Myocyte (in vitro differentiated cells): ENCODE data around the gene INCA1. TPM values are rescaled to one million over a fixed set of nuclear protein-coding genes. Genes with fewer than 3 reads are reported as not detected.
A peak's percentile ranks its signal among the peaks of the same experiment; 100 is the strongest.
"Not testable (repeated sequence)": the region's sequence is repeated elsewhere in the genome, so short reads cannot be mapped to it uniquely, and the experiment has no call there.

Experiments
- DNase-seq: peaks from one replicate; pipeline ENCODE4 v3.0.0-alpha.2; 2012; ENCODE audit warnings: low read depth
- polyA plus RNA-seq: library from polyadenylated mRNA; unstranded; fragments of >200 nt; gene quantifications from one replicate; pipeline ENCODE4 v1.2.1, GENCODE V29; 2012; ENCODE audit warnings: missing spikeins
- total RNA-seq: library from RNA; depleted of rRNA; stranded (reverse); fragments of >200 nt; gene quantifications from 2 replicates; pipeline ENCODE4 v1.2.3, GENCODE V29; 2014

The INCA1 gene, protein sequence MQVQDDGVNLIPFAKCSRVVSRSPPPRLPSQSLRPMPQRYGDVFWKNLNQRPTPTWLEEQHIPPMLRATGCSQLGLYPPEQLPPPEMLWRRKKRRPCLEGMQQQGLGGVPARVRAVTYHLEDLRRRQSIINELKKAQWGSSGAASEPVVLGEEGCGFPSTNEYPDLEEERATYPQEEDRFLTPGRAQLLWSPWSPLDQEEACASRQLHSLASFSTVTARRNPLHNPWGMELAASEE
- total RNA-seq = 0.62 TPM in 1 of 2 replicates, not detected in the other
- 2.4 TPM for polyA plus RNA-seq

DNA sequence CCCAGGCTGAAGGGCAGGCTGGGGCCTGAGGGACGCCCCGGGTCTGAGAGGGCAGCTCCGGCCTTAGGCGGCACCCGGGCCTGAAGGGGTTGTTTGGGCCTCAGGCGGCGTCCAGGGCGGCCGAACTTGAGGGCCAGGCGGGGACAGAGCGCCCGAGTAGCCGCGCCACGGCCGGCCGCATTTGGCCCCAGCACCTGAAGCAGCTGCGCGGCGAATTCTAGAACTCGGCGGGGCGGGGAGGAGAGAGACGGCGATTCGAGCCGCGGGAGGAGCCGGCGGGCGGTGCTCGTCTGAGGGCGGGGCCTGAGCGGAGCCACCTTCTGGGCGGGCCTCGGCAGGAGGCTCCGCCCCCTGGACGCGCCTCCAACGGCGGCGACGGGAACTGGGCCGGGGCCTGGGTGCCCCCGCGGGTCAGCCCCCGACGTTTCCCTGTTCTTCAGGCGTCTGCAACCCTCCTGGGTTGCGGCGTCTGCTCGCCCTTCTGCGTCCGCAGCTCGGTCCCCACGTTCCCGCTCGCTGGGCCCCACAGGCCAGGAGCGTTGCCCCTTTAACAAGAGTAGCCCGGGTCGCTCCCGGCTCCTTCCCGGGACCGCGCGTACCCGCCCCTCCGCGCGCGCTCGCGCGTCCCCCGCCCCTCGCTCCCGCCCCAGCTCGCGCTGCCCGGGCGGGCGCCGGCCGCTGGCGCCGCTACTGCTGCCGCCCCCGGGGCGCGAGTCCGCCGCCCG lies at the start of gene INCA1, which contains the start of gene KIF1C:
TSS of gene INCA1 (minus strand) at position 221 of the 725 bp plus-strand sequence. CDS start 3,085 bp downstream, outside the sequence.
TSS of gene KIF1C (plus strand) at position 649 of the 725 bp plus-strand sequence. CDS start 2,297 bp downstream, outside the sequence.
- DNase-seq = peak; percentile 94

DNA sequence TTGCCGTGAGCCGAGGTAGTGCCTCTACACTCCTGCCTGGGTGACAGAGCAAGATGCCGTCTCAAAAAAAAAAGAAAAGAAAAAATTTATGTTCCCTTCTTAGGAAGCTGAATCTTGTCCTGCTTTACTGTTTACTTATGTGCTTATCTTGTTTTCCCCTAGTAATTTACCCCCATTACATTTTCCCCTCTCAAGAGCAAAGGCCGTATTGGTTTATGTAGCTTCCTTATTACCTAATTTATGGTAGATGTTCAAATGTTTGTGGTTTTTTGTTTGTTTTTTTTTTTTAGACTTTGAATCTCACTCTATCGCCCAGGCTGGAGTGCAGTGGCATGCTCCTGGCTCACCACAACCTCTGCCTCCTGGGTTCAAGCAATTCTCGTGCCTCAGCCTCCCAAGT lies 48.2 kb upstream of the INCA1 start:
- no peak for DNase-seq

DNA sequence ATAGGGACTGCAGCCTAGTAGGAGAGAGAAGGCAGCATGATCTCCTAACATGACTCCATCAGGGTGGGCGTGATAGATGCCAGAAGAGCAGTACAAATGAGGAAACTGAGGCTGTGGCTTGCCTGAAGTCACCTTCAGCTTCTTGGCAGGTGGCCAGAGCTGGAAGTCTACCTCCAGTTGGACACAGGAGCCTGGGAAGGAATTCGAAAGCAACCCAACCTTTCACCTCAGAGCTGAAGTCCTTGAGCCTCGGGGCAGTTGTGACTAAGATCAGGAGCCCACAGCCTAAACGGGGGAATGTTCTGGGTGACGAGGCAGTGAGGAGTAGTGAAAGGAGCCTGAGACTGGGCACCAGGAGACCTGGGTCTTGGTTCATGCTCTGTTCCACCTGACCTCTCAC lies 47.3 kb upstream of the INCA1 start:
- no peak for DNase-seq

DNA sequence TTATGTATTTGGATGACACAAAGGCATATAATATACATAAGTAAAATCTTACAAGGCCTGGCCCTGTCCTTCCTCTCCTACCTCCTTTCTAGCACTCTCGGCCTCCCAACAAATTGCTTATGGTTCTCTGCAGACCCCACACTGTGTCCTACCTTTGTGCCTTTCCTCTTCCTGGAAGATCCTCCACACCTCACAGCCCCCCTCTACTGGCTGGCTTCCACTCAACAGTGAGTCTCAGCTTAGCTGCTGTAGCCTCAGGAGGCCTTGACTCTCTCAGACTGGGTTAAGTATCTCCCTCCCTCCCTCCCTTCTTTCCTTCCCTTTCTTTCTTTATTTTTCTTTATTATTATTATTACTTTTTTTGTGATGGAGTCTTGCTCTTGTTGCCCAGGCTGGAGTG lies 46.2 kb upstream of the INCA1 start:
- no peak for DNase-seq

DNA sequence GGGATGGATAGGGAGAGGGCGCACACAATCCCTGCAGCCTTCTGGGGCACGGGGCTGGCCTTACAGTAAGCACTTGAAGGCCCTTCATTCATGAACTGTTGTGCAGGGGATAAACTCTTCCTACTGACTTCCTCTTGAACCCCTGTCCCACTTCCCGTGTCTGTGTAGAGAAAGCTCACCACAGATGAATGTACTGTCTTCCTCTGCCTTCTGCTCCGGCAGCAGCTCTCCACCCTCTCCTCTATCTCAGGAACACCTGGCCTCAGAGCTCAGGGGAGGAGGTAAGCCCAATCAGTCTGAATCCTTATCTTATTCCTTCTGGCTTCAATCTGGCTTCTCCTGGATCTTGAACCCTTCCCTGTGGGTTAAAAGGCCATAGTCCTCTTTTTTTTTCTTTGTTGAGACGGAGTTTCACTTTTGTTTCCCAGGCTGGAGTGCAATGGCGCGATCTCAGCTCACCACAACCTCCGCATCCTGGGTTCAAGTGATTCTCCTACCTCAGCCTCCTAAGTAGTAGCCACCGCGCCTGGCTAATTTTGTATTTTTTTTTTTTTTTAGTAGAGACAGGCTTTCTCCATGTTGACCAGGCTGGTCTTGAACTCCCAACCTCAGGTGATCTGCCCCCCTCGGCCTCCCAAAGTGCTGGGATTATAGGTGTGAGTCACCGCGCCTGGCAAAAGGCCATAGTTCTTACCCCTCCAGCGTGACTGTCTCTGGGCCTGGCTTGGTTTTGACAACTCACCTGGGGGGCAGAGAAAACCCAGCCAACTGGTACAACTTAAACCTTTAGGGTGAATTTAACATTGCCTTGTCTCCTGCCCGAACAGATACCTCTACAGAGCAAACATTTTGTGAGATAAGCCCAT lies 45.1 kb upstream of the INCA1 start:
- no peak for DNase-seq

DNA sequence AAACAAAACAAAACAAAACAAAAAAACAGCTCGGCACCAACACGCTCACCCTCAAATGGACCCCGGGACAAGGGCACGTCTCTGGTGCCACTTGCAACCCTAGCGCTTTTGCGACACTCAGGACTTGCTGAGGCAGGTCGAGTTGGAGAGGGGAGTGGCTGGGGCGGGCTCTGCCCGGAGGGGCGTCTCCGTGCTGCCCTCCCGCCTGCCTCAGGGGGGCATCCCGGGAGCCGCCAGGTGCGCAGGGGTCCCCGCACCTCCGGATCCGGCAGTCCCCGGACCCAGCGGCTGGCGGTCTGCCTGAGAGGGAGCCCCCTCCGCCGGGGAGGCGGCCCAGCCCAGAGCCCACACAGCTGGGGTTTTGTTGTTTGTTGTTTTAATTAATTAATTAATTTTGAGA lies 38.0 kb upstream of the INCA1 start, which contains the start of gene SLC52A1:
TSS of gene SLC52A1 (minus strand) at position 112 of the 400 bp plus-strand sequence. CDS start 820 bp downstream, outside the sequence.
- DNase-seq = no peak

DNA sequence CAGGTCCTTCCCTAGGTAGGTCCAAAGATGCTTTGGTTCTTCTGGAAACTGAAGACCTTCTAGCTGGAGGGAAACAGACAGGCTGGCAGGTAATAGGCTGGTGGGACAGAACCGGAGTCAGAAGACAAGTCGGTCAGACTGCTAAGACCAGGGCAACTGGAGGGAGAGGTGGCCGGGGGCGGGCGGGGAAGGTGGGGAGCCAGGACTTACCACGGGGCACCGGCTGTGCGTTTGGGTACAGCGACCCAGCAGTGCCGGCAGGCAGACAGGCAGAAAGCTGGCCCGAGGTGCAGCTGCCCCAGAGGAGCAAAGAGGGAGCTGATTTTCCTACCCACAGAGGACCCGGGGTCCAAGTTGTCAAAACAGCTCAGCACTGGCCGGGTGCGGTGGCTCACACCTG lies 37.3 kb upstream of the INCA1 start:
- no peak for DNase-seq

DNA sequence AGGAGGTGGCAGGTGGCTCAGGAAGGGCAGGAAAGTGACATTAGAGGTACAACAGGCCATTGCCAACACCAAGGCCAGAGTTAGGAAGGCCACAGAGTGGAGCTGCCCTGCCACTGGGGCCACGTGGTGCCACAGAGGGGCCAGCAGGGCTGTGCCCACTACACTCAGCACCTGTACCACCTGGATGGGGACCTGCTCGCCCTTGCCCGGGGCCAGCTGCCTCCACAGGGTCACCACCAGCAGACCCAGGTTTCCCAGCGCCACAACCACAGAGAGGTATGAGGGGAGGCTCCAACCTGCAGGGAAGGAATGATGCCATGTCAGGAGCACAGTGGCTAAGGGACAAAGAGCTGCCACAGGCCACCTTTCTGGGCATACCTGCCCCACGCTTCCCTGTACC lies 36.7 kb upstream of the INCA1 start:
- no peak for DNase-seq

DNA sequence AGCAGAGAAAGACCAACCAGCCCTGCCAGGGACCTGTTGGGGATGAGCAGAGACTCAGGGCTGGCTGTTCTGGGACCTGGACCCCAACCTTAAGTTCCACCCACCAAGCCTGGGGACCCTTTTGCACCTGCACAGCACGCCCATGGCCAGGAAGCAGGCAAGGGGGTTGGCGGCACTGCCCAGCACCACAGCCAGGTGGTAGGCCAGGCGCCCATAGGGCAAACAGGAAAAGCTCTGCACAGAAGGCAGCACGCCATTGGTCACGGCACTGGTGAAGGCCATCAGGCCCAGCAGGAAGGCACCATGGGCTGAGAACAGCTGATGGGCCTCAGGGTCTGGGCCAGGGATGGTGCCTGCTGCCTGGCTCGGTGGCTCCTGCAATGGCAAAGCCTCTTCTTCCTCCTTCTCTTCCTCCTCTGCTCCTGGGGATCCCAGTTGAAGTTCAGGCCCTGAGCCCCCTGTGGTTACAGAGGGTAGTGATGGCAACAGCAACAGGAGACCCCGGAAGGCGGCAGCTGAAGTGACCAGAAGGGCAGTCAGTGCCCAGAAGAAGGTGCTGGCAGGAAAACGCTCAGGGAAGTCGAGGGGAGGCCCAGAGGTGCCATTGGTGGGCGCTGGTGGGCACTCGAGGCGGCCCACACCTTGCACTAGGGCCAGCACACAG lies 36.2 kb upstream of the INCA1 start:
- DNase-seq = no peak

DNA sequence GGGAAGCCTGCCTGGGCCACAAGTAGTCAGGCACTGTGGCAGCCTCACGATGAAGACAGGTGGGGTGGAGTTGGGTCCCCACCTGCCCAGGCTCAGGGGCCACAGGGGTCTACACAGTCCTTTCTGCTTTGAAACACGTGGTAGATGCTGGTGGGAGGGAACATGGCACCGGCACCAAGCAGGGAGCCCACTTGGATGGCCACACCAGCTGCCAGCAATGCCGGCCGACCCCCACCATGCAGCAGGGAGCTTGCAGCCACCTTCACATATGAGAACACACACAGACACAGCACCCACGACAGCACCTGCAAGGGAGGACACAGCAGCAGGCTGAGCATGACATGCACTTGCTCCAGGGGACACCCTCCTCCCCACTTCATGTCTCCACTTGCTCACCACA lies 35.5 kb upstream of the INCA1 start:
- no peak for DNase-seq

DNA sequence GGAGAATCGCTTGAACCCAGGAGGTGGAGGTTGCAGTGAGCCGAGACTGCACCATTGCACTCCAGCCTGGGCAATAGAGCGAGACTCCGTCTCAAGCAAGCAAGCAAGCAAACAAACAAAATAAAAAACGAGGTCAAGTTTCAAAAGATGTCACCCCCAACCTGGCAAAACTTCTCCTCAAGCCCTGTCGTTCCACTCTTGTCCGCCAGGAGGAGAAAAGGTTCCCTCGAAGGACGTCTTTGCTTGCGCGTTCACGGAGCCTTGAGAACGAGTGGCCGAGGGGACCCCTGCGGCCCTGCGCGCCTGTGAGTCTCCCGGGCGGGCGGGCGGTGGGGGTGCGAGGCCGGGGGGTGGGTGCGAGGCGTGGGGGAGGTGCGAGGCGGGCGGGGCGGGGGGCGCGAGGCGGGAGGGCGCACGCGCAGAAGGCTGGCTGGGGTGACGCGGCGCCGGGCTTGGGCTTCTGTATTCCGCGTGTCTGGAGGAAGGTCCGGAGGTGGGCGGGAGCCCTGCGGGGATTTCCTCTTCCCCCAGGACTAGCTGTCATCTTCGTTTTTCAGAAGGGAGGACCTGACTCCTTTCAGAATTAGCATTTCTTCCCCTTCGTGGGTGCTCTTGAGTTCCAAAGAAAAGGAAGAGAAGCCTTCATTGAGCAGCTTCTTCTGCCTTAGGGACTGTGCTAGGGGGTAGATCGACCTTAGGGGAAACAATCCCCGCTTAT lies 34.2 kb upstream of the INCA1 start:
- DNase-seq = peak; percentile 86

DNA sequence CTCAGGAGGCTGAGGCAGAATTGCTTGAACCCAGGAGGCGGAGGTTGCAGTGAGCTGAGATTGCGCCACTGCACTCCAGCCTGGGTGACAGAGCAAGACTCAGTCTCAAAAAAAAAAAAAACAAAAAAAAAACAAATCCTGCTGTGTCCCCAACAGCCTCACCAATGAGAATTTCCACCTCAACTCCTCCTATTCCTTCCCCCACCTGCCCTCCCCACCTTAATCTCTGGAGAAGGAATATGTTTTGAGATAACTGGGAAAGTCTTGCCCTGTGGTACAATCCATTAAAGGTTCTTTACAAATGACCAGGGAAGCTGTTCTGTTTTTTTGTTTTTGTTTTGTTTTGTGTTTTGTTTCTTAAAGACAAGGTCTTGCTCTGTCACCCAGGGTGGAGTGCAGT lies 32.8 kb upstream of the INCA1 start:
- DNase-seq = not testable (repeated sequence)

DNA sequence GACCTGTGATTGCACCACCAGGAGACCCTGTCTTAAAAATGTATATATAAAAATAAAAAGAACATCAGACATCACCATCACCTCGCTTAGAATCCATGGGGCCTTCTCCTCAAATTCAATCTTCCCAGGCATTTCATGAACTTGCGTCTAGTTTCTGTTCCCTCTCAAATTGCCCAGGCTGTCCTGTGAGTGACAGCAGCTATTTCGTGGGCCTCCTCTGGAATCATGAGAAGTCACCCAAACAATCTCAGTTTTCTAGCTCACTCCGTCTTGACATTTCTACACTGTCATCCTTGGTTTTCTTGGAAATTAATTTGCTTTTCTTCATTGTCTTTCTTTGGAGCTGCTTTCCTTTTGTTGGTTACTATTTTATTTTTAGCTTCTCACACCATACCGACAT lies 30.6 kb upstream of the INCA1 start:
- no peak for DNase-seq

DNA sequence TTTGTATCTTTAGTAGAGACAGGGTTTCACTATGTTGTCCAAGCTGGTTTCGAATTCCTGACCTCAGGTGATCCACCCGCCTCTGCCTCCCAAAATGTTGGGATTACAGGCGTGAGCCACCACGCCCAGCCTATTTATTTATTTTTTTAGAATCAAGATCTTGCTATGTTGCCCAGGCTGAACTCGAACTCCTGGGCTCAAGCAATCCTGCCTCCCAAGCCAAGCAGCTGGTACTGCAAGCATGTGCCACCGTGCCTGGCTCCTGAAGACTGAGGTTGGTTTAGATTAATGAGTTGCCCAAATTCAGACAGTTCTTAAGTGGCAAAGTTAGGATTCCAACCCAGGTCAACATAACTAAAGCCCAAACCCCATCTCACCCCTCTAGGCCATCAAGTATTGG lies 30.0 kb upstream of the INCA1 start:
- DNase-seq = no peak

DNA sequence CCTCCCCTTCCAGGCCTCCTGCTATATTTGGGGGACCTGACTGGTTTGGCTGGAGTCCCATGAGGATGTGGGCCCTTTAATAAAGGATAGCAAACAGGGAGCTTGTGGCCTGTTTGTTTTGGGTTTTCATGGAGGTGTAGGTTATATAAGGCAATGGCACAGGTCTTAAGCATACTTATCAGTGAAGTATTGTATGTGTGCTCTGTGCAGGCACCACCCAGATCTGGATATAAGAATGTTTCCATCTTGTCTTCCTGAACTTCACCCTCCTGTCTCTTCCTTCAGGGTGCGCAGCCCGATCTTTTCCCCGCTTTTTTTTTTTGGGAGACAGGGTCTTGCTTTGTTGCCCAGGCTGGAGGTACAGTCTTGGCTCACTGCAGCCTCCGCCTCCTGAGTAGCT lies 27.3 kb upstream of the INCA1 start:
- DNase-seq = peak; percentile 18

DNA sequence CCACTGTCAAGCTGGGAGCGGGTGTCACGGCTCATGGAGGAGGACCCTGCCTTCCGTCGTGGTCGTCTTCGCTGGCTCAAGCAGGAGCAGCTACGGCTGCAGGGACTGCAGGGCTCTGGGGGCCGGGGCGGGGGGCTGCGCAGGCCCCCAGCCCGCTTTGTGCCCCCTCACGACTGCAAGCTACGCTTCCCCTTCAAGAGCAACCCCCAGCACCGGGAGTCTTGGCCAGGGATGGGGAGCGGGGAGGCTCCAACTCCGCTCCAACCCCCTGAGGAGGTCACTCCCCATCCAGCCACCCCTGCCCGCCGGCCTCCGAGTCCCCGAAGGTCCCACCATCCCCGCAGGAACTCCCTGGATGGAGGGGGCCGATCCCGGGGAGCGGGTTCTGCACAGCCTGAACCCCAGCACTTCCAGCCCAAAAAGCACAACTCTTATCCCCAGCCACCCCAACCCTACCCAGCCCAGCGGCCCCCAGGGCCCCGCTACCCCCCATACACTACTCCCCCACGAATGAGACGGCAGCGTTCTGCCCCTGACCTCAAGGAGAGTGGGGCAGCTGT lies 26.3 kb upstream of the INCA1 start:
- DNase-seq = no peak

DNA sequence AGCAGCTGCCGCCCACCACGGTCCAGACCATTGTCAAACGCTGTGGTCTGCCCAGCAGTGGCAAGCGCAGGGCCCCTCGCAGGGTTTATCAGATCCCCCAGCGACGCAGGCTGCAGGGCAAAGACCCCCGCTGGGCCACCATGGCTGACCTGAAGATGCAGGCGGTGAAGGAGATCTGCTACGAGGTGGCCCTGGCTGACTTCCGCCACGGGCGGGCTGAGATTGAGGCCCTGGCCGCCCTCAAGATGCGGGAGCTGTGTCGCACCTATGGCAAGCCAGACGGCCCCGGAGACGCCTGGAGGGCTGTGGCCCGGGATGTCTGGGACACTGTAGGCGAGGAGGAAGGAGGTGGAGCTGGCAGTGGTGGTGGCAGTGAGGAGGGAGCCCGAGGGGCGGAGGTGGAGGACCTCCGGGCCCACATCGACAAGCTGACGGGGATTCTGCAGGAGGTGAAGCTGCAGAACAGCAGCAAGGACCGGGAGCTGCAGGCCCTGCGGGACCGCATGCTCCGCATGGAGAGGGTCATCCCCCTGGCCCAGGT lies 24.9 kb upstream of the INCA1 start:
- no peak for DNase-seq

DNA sequence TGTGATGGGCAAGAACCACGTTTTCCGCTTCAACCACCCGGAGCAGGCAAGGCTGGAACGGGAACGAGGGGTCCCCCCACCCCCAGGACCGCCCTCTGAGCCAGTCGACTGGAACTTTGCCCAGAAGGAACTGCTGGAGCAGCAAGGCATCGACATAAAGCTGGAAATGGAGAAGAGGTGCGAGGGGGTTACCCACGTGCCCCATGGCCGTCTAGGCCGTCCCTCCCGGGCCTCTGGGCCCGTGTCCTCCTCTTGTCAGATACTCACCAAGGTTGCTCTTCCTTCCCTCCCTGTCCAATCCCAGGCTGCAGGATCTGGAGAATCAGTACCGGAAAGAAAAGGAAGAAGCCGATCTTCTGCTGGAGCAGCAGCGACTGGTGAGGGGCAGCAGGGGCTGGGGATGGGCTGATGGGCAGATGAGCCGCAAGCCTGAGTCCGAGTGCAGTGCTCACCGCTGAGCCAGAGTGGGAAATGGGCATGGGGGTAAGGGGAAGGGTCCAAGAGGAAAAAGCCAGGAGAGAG lies 23.2 kb upstream of the INCA1 start:
- DNase-seq = no peak

DNA sequence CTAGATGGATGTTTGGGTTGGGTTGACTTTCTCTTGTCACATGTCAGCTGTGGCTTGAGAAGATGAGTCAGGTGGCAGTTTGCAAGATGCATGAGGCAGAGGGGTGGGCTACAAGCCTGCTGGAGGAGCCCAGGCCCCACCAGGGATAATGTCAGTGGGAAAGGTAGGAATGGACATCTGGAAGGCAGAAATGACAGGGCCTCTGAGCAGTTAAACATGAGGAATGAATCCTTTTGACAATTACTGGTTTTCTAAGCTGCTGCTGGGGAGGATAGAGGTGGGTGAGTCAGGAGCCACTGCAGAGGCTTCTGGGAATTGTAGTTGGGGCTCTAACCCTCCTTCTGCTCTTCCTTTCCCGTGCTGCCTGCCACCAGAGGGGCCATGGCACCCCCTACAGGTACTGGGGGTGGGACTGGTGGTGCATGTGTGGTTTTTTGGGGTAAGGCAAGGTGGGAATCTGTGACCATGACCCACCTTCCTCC lies 22.2 kb upstream of the INCA1 start:
- no peak for DNase-seq
